MM.1S (cell line): ENCODE data around the gene CCSER2.

ENCODE experiments used
- DNase-seq: peaks from one replicate; pipeline ENCODE4 v3.0.0-alpha.2; 2015
- H2AFZ ChIP-seq: fragments of 300-600 bp; sonication (generic); 2 replicates; pipeline ENCODE4 v1.6.0; 2016; ENCODE audit warnings: antibody characterized with exemption, low read length
- H3F3A ChIP-seq: fragments of 300-600 bp; sonication (generic); 2 replicates; pipeline ENCODE4 v1.6.1; 2016; ENCODE audit warnings: mild to moderate bottlenecking, antibody characterized with exemption, low read length, moderate library complexity, mixed read lengths; ENCODE audit not compliant: insufficient read depth
- H3K27ac ChIP-seq: fragments of 300-600 bp; sonication (generic); 2 replicates; pipeline ENCODE4 v1.5.1; 2016; ENCODE audit warnings: mild to moderate bottlenecking, low read length
- H3K27me3 ChIP-seq: fragments of 300-600 bp; sonication (generic); replicated peaks from 2 replicates; pipeline ENCODE4 v1.6.0; 2016; ENCODE audit warnings: low read length; ENCODE audit not compliant: insufficient read depth
- H3K36me3 ChIP-seq: fragments of 300-600 bp; sonication (generic); replicated peaks from 2 replicates; pipeline ENCODE4 v1.6.1; 2016; ENCODE audit warnings: mild to moderate bottlenecking, low read length, mixed read lengths; ENCODE audit not compliant: insufficient read depth
- H3K4me1 ChIP-seq: fragments of 300-600 bp; sonication (generic); 2 replicates; pipeline ENCODE4 v1.6.1; 2016; ENCODE audit warnings: low read length, mixed read lengths
- H3K4me2 ChIP-seq: fragments of 300-600 bp; sonication (generic); 2 replicates; pipeline ENCODE4 v1.6.0; 2016; ENCODE audit warnings: low read depth, low read length
- H3K4me3 ChIP-seq: fragments of 300-600 bp; sonication (generic); 2 replicates; pipeline ENCODE4 v1.5.1; 2016; ENCODE audit warnings: low read length, mixed read lengths
- H3K79me2 ChIP-seq: fragments of 300-600 bp; sonication (generic); 2 replicates; pipeline ENCODE4 v1.6.1; 2016; ENCODE audit warnings: mixed run types, low read length, mixed read lengths
- H3K9ac ChIP-seq: fragments of 300-600 bp; sonication (generic); 2 replicates; pipeline ENCODE4 v1.6.1; 2016; ENCODE audit warnings: low read length, mixed read lengths
- H3K9me2 ChIP-seq: fragments of 300-600 bp; sonication (generic); replicated peaks from 2 replicates; pipeline ENCODE4 v1.6.1; 2016; ENCODE audit warnings: mild to moderate bottlenecking, low read length, mixed read lengths; ENCODE audit not compliant: insufficient read depth
- H3K9me3 ChIP-seq: fragments of 300-600 bp; sonication (generic); replicated peaks from 2 replicates; pipeline ENCODE4 v1.6.1; 2016; ENCODE audit warnings: mild to moderate bottlenecking, low read length, mixed read lengths; ENCODE audit not compliant: insufficient read depth
- H4K20me1 ChIP-seq: fragments of 300-600 bp; sonication (generic); 2 replicates; pipeline ENCODE4 v1.6.1; 2016; ENCODE audit warnings: mild to moderate bottlenecking, low read length, moderate library complexity, mixed read lengths; ENCODE audit not compliant: insufficient read depth
- EZH2 ChIP-seq: fragments of 300-600 bp; sonication (generic); optimal IDR thresholded peaks from 2 replicates; pipeline ENCODE3; 2017; ENCODE audit warnings: low read depth, mild to moderate bottlenecking, antibody characterized with exemption, low read length, mixed read lengths
- EZH2phosphoT487 ChIP-seq: fragments of 300-600 bp; sonication (generic); IDR thresholded peaks from 2 replicates; pipeline ENCODE4 v1.6.1; 2018; ENCODE audit warnings: antibody characterized with exemption, low read length
- TF ChIP-seq, protein P1 (sequence below): fragments of 300-600 bp; sonication (generic); IDR thresholded peaks from 2 replicates; pipeline ENCODE4 v1.5.1; 2016; ENCODE audit warnings: antibody characterized with exemption, low read length, mixed read lengths

The CCSER2 gene

GRCh38 chr10:84312816-84313215 lies 15.6 kb upstream of the CCSER2 start:
- Histone ChIP-seq H2AFZ (no peak overlapping the region), H3F3A (no peaks in the 10 kb centered on the region), H3K79me2 (no peaks in the 10 kb centered on the region), H3K4me1 (no peaks in the 10 kb centered on the region), H4K20me1 (no peaks in the 10 kb centered on the region), H3K4me3 (no peak overlapping the region), H3K27me3 (0 out of 2 replicates have a peak, but pooled peaks cover 7% of the 10 kb centered on the region), H3K9me2 (no peaks in the 10 kb centered on the region), H3K36me3 (no peaks in the 10 kb centered on the region), H3K4me2 (no peak overlapping the region), H3K9ac (no peak overlapping the region), H3K27ac (no peak overlapping the region), H3K9me3 (no peaks in the 10 kb centered on the region)
- DNase-seq = no peak
- TF ChIP-seq, protein P1, sequence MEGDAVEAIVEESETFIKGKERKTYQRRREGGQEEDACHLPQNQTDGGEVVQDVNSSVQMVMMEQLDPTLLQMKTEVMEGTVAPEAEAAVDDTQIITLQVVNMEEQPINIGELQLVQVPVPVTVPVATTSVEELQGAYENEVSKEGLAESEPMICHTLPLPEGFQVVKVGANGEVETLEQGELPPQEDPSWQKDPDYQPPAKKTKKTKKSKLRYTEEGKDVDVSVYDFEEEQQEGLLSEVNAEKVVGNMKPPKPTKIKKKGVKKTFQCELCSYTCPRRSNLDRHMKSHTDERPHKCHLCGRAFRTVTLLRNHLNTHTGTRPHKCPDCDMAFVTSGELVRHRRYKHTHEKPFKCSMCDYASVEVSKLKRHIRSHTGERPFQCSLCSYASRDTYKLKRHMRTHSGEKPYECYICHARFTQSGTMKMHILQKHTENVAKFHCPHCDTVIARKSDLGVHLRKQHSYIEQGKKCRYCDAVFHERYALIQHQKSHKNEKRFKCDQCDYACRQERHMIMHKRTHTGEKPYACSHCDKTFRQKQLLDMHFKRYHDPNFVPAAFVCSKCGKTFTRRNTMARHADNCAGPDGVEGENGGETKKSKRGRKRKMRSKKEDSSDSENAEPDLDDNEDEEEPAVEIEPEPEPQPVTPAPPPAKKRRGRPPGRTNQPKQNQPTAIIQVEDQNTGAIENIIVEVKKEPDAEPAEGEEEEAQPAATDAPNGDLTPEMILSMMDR = no peak
- TF ChIP-seq EZH2 (no peak), EZH2phosphoT487 (no peak)

DNA sequence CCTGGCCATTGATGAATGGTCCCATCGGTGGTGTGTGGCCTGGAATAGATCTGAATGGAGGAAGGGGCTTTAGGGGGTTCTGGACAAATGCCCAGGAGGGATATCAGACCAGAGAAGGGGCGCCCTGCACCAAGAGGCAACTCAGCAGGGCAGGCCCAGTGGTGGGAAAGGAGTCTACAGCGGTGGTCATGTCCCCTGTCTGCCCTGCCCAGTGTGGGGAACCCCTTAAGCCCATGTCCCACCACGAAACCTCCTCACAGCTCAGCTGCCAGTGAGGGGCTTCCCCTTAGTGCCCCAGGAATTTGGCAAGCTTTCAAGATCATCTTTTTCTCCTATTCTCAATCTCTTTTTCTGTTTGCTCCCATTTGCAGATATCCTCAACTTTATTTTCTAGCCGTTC lies 14.1 kb upstream of the CCSER2 start:
- 0 out of 2 replicates have a peak, but pooled peaks cover 7% of the 10 kb centered on the region for H3K27me3 ChIP-seq
- no peak overlapping the region for H3K27ac ChIP-seq
- no peaks in the 10 kb centered on the region for H3K4me1 ChIP-seq
- H3K9me2 ChIP-seq = no peaks in the 10 kb centered on the region
- no peaks in the 10 kb centered on the region for H3K79me2 ChIP-seq
- no peak for TF ChIP-seq EZH2
- TF ChIP-seq, protein P1 = no peak
- TF ChIP-seq EZH2phosphoT487 = no peak
- no peak for DNase-seq
- no peak overlapping the region for H3K4me2 ChIP-seq
- H4K20me1 ChIP-seq = no peaks in the 10 kb centered on the region
- H3K4me3 ChIP-seq = no peak overlapping the region
- H3F3A ChIP-seq = no peaks in the 10 kb centered on the region
- no peak overlapping the region for H3K9ac ChIP-seq
- H3K9me3 ChIP-seq = no peaks in the 10 kb centered on the region
- no peaks in the 10 kb centered on the region for H3K36me3 ChIP-seq
- no peak overlapping the region for H2AFZ ChIP-seq

DNA sequence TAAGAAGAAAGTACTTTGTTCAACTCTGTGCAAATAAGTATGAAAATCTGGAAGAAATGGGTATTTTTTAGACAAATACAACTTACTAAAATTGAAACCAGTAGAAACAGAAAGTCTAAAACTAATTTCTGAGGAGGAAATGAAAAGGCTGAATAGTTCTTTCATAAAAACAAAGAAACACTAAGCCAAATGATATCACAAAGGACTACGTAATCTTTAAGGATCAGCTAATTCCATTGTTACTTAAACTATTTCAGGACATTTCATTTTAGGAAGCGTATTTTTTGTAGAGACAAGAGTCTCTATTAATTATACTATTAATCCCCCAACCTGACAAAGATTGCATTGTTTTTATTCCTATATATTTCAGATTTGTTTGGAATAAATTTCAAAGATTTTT lies 11.2 kb upstream of the CCSER2 start:
- TF ChIP-seq EZH2phosphoT487 (no peak), EZH2 (no peak)
- TF ChIP-seq, protein P1 = no peak
- Histone ChIP-seq H3K4me1 (no peaks in the 10 kb centered on the region), H2AFZ (no peak overlapping the region), H3K4me2 (no peak overlapping the region), H3K9me3 (no peaks in the 10 kb centered on the region), H3K4me3 (no peak overlapping the region), H4K20me1 (no peaks in the 10 kb centered on the region), H3K27me3 (0 out of 2 replicates have a peak, but pooled peaks cover 7% of the 10 kb centered on the region), H3K79me2 (no peaks in the 10 kb centered on the region), H3F3A (no peaks in the 10 kb centered on the region), H3K9me2 (no peaks in the 10 kb centered on the region), H3K27ac (no peak overlapping the region), H3K36me3 (no peaks in the 10 kb centered on the region), H3K9ac (no peak overlapping the region)
- DNase-seq = peak; percentile 11
